SH-SY5Y (cell line): ENCODE measurements around the gene CKM.

Experiments used
- GATA2 ChIP-seq: IDR thresholded peaks from 2 replicates; pipeline ENCODE4 v1.6.1; 2011; ENCODE audit warnings: mild to moderate bottlenecking, low read depth, low read length
- GATA3 ChIP-seq: IDR thresholded peaks from 2 replicates; pipeline ENCODE4 v1.6.1; 2011; ENCODE audit warnings: low read depth, mild to moderate bottlenecking, low read length, moderate library complexity

DNA sequence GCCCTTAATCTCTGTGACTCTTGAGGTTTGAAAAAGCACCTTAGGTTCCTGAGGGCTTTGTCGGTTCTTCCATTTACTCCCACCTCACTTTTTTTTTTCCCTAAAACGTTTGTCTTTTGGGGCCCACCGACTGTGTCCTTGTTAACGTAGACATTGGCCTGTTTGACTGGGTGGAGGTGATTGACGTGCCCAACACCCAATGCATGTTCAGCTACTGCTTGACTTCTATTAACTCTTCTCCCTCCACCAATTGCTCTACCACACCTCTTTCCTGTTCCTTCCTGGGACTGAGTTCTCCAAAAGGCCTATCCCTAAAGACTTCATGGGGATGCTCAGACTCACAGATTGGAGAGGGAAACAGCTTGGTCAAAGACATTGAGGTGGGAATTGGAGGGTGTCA, 17.3 kb downstream of the CKM start:
- TF ChIP-seq GATA2 (no peak), GATA3 (no peak)
